Stimulated activated CD8-positive, alpha-beta memory T cell treated with anti-CD3 and anti-CD28 coated beads, Interleukin-12 subunit alpha, Interleukin-12 subunit beta, amount 100 ng/mL, for 4 hours (primary cell): ENCODE results near the gene BCDIN3D.
"Not testable (repeated sequence)": the region's sequence is repeated elsewhere in the genome, so short reads cannot be mapped to it uniquely, and the experiment has no call there.

ENCODE experiments used
- DNase-seq: peaks from one replicate; pipeline ENCODE4 v3.0.0-alpha.2; 2020; ENCODE audit warnings: low read depth

BCDIN3D gene

DNA sequence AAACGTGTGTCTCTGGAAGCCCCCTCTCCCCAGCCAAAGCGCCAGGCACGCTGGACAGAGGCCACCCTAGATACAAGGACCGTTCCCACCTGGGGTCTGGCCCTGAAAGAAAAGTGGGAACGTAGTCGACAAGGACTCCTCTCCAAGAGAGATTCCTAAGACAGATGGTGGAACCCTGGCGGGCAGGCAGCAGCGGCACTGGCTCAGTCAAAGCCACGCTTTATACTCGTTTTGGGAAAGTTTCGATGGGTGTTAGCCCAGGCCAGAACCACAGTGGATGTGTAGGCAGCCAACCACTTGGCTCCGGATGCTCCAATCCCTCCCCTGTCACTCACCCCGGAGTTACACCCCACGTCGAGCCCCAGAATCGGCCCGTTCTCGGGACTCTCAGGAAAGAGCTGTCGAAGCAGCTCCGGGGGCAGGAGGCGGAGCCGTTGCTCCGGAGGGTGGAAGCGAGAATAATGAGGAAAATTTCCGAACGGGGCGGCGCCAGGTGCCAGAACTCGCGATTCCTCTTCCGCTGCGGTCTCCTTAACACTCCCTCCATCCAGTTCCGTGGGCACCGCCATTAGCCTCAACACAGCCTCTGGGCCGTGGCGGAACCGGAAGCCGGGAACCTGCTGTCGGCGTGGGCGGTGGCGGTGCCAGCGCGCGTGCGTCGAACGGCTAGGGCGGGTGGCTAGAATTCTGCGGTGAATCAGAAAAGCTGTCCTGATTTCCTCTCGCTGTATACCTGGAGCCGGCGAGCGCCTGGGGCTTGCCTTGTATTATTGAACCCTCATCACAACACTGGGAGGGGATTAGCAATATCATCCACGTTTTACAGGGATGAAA lies at the start of gene BCDIN3D:
BCDIN3D (minus strand) TSS at position 588 of the 834 bp plus-strand sequence; CDS start at position 569, 19 bp downstream.
- peak; percentile 87 for DNase-seq

- no peak for DNase-seq
Measured at GRCh38 chr12:49892084-49892731, 49.3 kb upstream of the BCDIN3D start.

- no peak for DNase-seq
Measured at GRCh38 chr12:49891476-49891875, 48.6 kb upstream of the BCDIN3D start.

DNA sequence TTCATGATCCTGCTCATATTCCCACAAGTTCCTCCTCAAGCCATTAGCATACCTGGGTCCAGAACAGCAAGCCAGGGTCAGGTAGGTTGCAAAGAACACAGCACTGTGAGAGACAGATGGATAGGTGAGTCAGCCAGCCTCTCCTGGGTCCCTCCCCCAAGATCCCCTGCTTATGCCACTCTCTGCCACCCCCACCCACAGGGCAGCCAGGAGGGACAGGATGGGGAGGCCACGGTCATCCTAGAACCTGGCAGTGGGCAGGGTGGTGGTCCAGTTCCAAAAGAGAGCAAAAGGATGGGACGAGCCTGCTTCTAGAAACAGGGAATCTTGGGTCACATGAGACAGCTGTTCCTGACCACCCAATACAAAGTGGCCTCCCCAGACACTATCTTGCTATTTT lies 48.1 kb upstream of the BCDIN3D start:
- no peak for DNase-seq

DNA sequence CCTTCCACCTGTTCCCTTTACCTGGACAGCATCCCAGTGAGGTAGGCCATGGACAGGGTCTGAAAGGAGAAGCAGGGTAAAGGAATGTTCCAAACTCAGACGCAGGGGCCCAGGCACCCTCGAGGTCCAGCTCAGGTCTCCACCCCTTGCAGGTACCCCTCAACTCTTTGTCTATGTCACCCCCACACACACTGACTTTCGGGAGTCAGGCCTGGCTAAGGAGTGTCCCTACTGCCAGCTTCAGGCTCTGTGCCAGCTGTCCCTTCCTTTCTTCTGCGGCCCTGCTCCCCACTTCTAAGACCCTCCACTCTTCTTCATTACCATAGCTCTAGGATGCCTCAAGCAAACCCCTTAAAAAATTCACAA lies 47.2 kb upstream of the BCDIN3D start:
- no peak for DNase-seq

GRCh38 chr12:49889361-49890095 lies 46.6 kb upstream of the BCDIN3D start:
- DNase-seq, result no peak

- DNase-seq, result no peak
Measured at GRCh38 chr12:49888461-49889151, 45.7 kb upstream of the BCDIN3D start.

- DNase-seq, result no peak
Measured at GRCh38 chr12:49887536-49888401, 44.9 kb upstream of the BCDIN3D start.

- DNase-seq, result no peak
Measured at GRCh38 chr12:49887091-49887490, 44.2 kb upstream of the BCDIN3D start.

DNA sequence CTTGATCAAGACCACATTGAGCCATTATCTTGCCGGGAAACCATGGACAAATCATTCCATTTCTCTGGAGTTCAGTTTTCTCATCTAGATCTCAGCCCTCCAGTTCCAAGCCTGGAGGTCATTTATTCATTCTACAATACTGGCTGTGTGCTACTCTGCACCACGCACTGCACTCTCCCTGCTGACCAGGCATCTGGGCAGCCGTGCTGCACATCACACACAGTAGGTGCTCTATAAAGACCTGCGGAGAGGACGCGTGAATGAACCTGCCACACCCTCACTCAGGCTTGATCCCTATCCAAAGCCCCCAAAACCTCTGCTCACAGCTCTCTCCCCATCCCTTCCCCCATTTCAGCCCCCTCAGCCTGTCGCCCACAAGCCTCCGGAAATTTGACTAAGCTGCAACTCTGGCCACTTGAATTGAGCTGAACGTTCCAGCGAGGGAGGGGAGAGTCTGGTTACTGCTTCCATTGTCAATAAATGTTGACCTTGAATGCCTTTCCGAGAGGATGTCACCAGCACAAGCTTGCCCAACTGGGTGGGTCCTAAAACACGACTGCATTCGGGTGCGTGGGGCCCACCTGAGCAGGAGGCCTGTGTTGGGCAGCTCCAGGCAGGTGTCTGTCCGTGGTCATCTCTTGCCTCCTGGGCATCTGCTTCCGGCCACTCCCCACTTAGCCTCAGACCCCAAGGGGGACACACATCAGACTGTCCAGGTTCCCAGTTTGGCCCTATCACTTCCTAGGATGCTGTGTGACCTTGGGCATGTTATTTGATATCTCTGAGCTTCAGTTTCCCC lies 43.0 kb upstream of the BCDIN3D start:
- no peak for DNase-seq

DNA sequence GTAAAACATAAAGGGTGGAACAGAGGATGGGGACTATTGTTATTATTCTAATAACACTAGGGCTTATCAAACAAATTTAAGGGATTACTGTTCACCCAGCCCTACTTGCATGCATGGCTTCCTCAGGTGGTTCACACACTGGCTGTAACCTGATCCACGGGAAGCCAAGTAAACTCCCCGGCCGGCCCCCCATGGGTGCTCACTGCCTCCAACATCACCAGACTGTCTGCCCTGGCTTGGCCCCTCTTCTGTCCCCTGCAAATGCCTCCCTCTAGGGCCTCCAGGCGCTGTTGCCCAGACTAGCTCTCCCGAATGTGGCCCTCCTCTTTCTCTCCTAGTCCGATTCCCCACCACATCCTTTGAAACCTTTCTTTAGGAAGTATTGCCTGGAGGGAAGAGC lies 42.2 kb upstream of the BCDIN3D start:
- DNase-seq, result no peak

- DNase-seq, result no peak
Measured at GRCh38 chr12:49882851-49883464, 40.1 kb upstream of the BCDIN3D start.

GRCh38 chr12:49882248-49882850 lies 39.4 kb upstream of the BCDIN3D start:
- no peak for DNase-seq

GRCh38 chr12:49881415-49882247 lies 38.7 kb upstream of the BCDIN3D start:
- no peak for DNase-seq

DNA sequence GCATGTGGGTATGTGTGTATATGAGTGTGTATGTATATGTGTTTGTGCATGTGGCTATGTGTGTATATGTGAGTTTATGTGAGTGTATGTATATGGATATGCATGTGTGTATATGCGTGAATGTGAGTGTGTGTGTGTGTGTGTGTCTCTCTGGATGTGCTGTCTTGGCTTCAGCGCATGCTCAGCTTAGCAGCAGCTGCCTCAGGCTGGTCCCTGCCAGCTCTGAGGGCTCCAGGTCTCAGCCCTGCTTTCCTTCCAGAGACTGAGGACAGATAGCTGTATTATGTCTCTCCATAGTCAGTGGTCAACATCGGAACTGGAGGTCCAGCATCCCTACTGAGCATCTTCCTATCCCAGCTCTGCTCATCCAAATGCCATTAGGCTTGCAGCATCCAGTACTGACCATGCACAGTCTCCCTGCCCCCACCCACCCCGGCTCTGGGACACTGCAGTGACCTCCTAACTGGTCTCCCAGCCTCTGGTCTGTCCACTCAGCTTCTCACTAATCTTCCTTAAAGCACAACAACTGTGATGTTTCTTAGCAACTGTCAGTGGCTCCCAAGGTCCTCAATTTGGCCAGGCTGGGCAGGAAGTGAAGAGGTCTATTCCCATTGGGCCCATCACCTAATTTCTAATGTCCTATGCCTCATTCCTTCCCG lies 38.0 kb upstream of the BCDIN3D start:
- no peak for DNase-seq

- DNase-seq, result not testable (repeated sequence)
Measured at GRCh38 chr12:49879065-49879464, 36.2 kb upstream of the BCDIN3D start.

- DNase-seq, result no peak
Measured at GRCh38 chr12:49878021-49878420, 35.1 kb upstream of the BCDIN3D start.

DNA sequence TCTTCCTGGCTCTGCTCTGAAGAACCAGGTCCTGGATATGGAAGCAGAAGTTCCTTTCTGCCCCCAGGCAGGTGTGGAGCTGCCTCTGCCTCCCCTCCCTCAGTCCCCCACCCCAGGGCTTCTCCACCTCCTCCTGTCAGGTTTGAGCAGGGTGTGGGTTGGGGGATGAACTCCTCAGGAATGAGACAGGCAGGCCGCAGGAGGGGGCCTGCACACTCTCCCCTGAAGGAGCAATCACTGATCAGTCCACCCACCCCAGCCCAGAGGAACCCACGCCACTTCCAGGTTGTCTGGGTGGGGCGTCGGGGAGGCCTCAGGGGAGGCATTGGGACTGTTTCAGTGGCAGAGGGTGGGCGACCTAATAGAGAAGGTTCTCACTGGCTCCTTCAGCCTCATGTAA lies 34.2 kb upstream of the BCDIN3D start:
- no peak for DNase-seq
